Neural cell (in vitro differentiated cells): Measurements from ENCODE around the gene L2HGDH.

Experiments
- CTCF ChIP-seq: fragments of 450-650 bp; IDR thresholded peaks from 2 replicates; pipeline ENCODE4 v1.5.1; 2014; ENCODE audit warnings: antibody characterized with exemption, mild to moderate bottlenecking, moderate library complexity; ENCODE audit not compliant: poor library complexity, severe bottlenecking
- TAF1 ChIP-seq: IDR thresholded peaks from 2 replicates; pipeline ENCODE4 v1.6.1; 2012; ENCODE audit warnings: low read depth

- TF ChIP-seq CTCF (no peak), TAF1 (no peak)
These were observed 54.3 kb downstream of the L2HGDH start for GRCh38 chr14:50257732-50258131.
